HepG2 (cell line): ENCODE data around the gene UBL3. TPM values are rescaled to one million over a fixed set of nuclear protein-coding genes. Genes with fewer than 3 reads are reported as not detected.

Source experiments
- ATAC-seq: fragments of 200-7000 bp; cut with Tn5 transposase; 3 replicates; pipeline ENCODE4 v1.9.1; 2020; ENCODE audit warnings: mild to moderate bottlenecking, moderate library complexity
- BruUV-seq: library from RNA; stranded (reverse); fragments of 400-500 nt; replicated peaks from 2 replicates; lab custom pipeline; 2021; lab: Mats Ljungman, UMichigan
- CTCF ChIA-PET: fragments of 300-600 bp; formaldehyde crosslinking; extraction: SDS; loops from one replicate; lab custom pipeline; 2021; ENCODE audit warnings: low total read pairs, inconsistent platforms, low intra/inter-chr PET ratio; lab: Yijun Ruan, JAX
- POLR2A ChIA-PET: fragments of 350-600 bp; sonication (Branson Sonifier 250); formaldehyde crosslinking; loops from one replicate; lab custom pipeline; 2020; ENCODE audit warnings: antibody characterized with exemption, inconsistent platforms; lab: Yijun Ruan, JAX
- DNase-seq: peaks from one replicate; pipeline ENCODE4 v3.0.0-alpha.2; 2015; ENCODE audit warnings: low spot score
- FAIRE-seq: peaks from 3 replicates; lab custom pipeline; 2011; peaks lifted over from hg19 to GRCh38; lab: Jason Lieb, UNC
- H2AFZ ChIP-seq: one replicate; pipeline ENCODE4 v1.6.1; 2011; ENCODE audit warnings: low read length, inconsistent platforms
- H3K27ac ChIP-seq: fragments of 300-600 bp; 3 replicates; pipeline ENCODE4 v1.8.0; 2011; ENCODE audit warnings: mixed run types, mild to moderate bottlenecking, mixed read lengths, low read length, inconsistent platforms; ENCODE audit not compliant: insufficient read depth; ENCODE audit errors: extremely low read length
- H3K27me3 ChIP-seq, 2 experiments: fragments of 200-600 bp in 1 of 2; 2 replicates in 1 of 2; 3 replicates in 1 of 2; pipeline versions ENCODE4 v1.6.0 to v1.8.0; 2011; ENCODE audit warnings: low read length in 2 of 2, mild to moderate bottlenecking in 2 of 2, moderate library complexity in 2 of 2, inconsistent platforms in 1 of 2; ENCODE audit not compliant: insufficient read depth in 2 of 2, control insufficient read depth in 1 of 2
- H3K36me3 ChIP-seq, 2 experiments: fragments of 200-600 bp in 1 of 2; replicated peaks in 1 of 2; 2 replicates in 1 of 2; 3 replicates in 1 of 2; pipeline versions ENCODE4 v1.5.1 to v1.8.0; 2011; ENCODE audit warnings: low read length in 2 of 2, inconsistent platforms in 1 of 2; ENCODE audit not compliant: insufficient read depth in 2 of 2, control insufficient read depth in 1 of 2
- H3K4me1 ChIP-seq: 2 replicates; pipeline ENCODE4 v1.5.1; 2012; ENCODE audit warnings: low read length, inconsistent platforms; ENCODE audit not compliant: insufficient read depth
- H3K4me2 ChIP-seq: 2 replicates; pipeline ENCODE4 v1.6.0; 2011; ENCODE audit warnings: low read depth, low read length, inconsistent platforms
- H3K4me3 ChIP-seq, 3 experiments: fragments of 200-600 bp in 1 of 3; sonication (generic), shearing (Covaris generic) in 1 of 3; replicated peaks in 1 of 3; 2 replicates each; pipeline ENCODE4 v1.5.1; 2011 to 2016; ENCODE audit warnings: low read length in 3 of 3, inconsistent platforms in 2 of 3, low read depth in 2 of 3, mild to moderate bottlenecking in 2 of 3, control low read depth in 1 of 3, mixed read lengths in 1 of 3; ENCODE audit not compliant: insufficient read depth in 1 of 3
- H3K79me2 ChIP-seq: one replicate; pipeline ENCODE4 v1.6.1; 2011; ENCODE audit warnings: low read length, inconsistent platforms; ENCODE audit not compliant: insufficient read depth
- H3K9ac ChIP-seq: 2 replicates; pipeline ENCODE4 v1.6.0; 2011; ENCODE audit warnings: mild to moderate bottlenecking, low read depth, low read length, inconsistent platforms; ENCODE audit not compliant: insufficient read depth
- H3K9me3 ChIP-seq: 2 replicates; pipeline ENCODE4 v1.5.1; 2012; ENCODE audit warnings: mild to moderate bottlenecking, low read length
- H4K20me1 ChIP-seq: 2 replicates; pipeline ENCODE4 v1.6.0; 2011; ENCODE audit warnings: inconsistent platforms, mild to moderate bottlenecking, low read length, moderate library complexity; ENCODE audit not compliant: insufficient read depth
- ATAD3A ChIP-seq: sonication (generic); formaldehyde crosslinking; IDR thresholded peaks from 2 replicates; pipeline ENCODE4 v1.4.0; 2020; ENCODE audit warnings: missing genetic modification reagents
- SMARCE1 ChIP-seq: fragments of 450-650 bp; IDR thresholded peaks from 2 replicates; pipeline ENCODE4 v1.6.1; 2017; ENCODE audit warnings: borderline replicate concordance
- STAT6 ChIP-seq: sonication (generic); formaldehyde crosslinking; IDR thresholded peaks from 2 replicates; pipeline ENCODE4 v1.4.0; 2020; ENCODE audit warnings: missing genetic modification reagents, mild to moderate bottlenecking, borderline replicate concordance
- ZNF546 ChIP-seq: sonication (generic); formaldehyde crosslinking; conservative IDR thresholded peaks from 2 replicates; pipeline ENCODE4 v1.8.1; 2023; ENCODE audit warnings: mild to moderate bottlenecking, missing genetic modification reagents
- ZNF607 ChIP-seq: sonication (generic); formaldehyde crosslinking; IDR thresholded peaks from 2 replicates; pipeline ENCODE4 v1.5.1; 2020; ENCODE audit warnings: missing genetic modification reagents, mild to moderate bottlenecking, borderline replicate concordance
- ZNF709 ChIP-seq: sonication (generic); formaldehyde crosslinking; IDR thresholded peaks from 2 replicates; pipeline ENCODE4 v1.5.0; 2020; ENCODE audit warnings: mild to moderate bottlenecking, missing genetic modification reagents
- ZNF772 ChIP-seq: sonication (generic); formaldehyde crosslinking; IDR thresholded peaks from 2 replicates; pipeline ENCODE4 v1.5.0; 2020; ENCODE audit warnings: mild to moderate bottlenecking, missing genetic modification reagents
- ZNF816 ChIP-seq: sonication (generic); formaldehyde crosslinking; IDR thresholded peaks from 2 replicates; pipeline ENCODE4 v1.8.0; 2022; ENCODE audit warnings: missing genetic modification reagents, mild to moderate bottlenecking, borderline replicate concordance
- WGBS: methylation state at CpG from one replicate; pipeline ENCODE4 v1.1.6; 2017; ENCODE audit warnings: low lambda C conversion rate; 5-methylcytosine and 5-hydroxymethylcytosine counted together
- in situ Hi-C: cut with HindIII; loops from 2 replicates; pipeline ENCODE4 v1.10.0; 2017; ENCODE audit warnings: low pct_unique_long_range_greater_than_20kb; ENCODE audit not compliant: extremely low pct_ligation_motif_present
- intact Hi-C: fragments of 100-400 bp; cut with micrococcal nuclease; formaldehyde crosslinking; loops from one replicate; pipeline ENCODE4 v1.10.0; 2022; ENCODE audit not compliant: unreplicated experiment
- polyA plus RNA-seq, 8 experiments: library from polyadenylated mRNA; depleted of rRNA in 3 of 8; stranded (reverse) in 7 of 8; unstranded in 1 of 8; fragments of >200 nt; fragmentation: Illumina TruSeq in 4 of 8; extraction: Trizol in 4 of 8; gene quantifications; 2 replicates each; pipeline versions ENCODE4 v1.2.1 to v1.2.3, GENCODE V29; 2011 to 2016; ENCODE audit warnings: low read depth in 4 of 8, missing spikeins in 1 of 8, mixed read lengths in 1 of 8; ENCODE audit not compliant: insufficient read depth in 1 of 8
- total RNA-seq, 5 experiments: library from RNA; depleted of rRNA; stranded (reverse); fragments of >200 nt; fragmentation: Illumina TruSeq; extraction: Trizol; gene quantifications; 2 replicates each; pipeline ENCODE4 v1.2.3, GENCODE V29; 2016; ENCODE audit warnings: low read depth in 1 of 5

Gene UBL3
- total and polyA plus RNA-seq, 2 of the 13 experiments (the other 11 are each of a cell fraction or from before 2014, with no cell fraction given), result 7.4 to 9.6 TPM

GRCh38 chr13:29799041-29799440, 51.4 kb downstream of the UBL3 start:
- CTCF ChIA-PET, result no interaction called here
- Histone ChIP-seq H3K79me2 (peaks cover 10% of the 10 kb centered on the region), H3K27ac (no peak overlapping the region), H3K4me3 (no peak overlapping the region), H3K36me3 (no peaks in the 10 kb centered on the region), H2AFZ (no peak overlapping the region), H3K4me1 (no peaks in the 10 kb centered on the region), H3K9me3 (no peaks in the 10 kb centered on the region), H4K20me1 (peaks cover 6% of the 10 kb centered on the region)
- ATAC-seq (no peak), DNase-seq (no peak), FAIRE-seq (no peak)
- POLR2A ChIA-PET, result no interaction called here
- WGBS, result 94% methylated on average over 2 of the region's 2 CpGs
- no TSS peak for BruUV-seq
- in situ Hi-C loops, result no loop called here
- TF ChIP-seq ZNF816 (CRISPR knock-in tag) (no peak), ATAD3A (CRISPR knock-in tag) (no peak), ZNF709 (CRISPR knock-in tag) (no peak), SMARCE1 (no peak), ZNF607 (CRISPR knock-in tag) (no peak), ZNF546 (no peak), ZNF772 (CRISPR knock-in tag) (no peak), STAT6 (CRISPR knock-in tag) (no peak)
- TF ChIP-seq, all 625 proteins: peak for 0
- no peak overlapping the region for H3K4me2 ChIP-seq
- H3K27me3 ChIP-seq, result no peaks in the 10 kb centered on the region
- H3K9ac ChIP-seq, result no peak overlapping the region
- intact Hi-C loops, result no loop called here
